Tracheal epithelial cell (primary cell): ENCODE measurements around the gene FAM76A. TPM values are rescaled to one million over a fixed set of nuclear protein-coding genes. Genes with fewer than 3 reads are reported as not detected.

ENCODE experiments used
- total RNA-seq: library from RNA; depleted of rRNA; stranded (reverse); fragments of >200 nt; gene quantifications from 2 replicates; pipeline ENCODE4 v1.2.1, GENCODE V29; 2014

The FAM76A gene
- total RNA-seq, result 10.6 and 13.9 TPM in 2 replicates

DNA sequence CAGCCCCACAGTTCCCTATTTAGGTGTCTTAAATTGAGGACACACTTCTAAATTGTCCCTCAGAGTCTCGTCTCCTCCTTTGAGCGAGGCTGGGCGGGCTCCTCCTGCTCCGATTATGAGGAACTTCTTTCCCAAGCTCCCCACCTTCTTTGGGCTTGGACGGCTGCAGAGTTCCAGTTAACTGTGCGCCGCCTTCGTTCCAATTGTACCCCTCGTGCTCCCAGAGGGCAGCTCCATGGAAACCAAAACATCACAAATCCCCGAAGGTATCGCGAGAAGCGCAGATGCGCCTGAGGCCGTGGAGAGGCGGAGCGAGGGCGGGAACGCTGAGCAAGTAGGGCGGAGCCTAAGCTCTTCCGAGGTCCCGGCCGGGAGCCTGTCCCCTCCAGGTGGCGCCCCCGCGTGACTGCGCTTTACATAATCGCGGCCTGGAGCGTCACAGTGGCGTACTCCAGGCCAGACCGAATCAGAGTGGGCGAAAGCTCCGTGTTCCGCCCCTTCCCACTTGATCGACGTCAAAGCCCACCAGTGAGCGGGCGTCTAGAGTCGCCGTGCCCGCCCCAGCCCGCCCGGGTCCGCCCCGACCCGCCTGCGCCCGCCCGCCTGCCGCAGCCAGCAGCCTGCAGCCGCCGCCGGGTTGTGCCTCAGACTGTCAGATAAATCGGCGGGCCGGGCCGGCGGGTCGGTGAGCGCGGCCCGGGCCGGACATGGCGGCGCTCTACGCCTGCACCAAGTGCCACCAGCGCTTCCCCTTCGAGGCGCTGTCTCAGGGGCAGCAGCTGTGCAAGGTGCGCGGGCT is at the start of gene FAM76A:
TSS of gene FAM76A (plus strand) at position 588 of the 799 bp plus-strand sequence. CDS start at position 708, 120 bp downstream.

DNA sequence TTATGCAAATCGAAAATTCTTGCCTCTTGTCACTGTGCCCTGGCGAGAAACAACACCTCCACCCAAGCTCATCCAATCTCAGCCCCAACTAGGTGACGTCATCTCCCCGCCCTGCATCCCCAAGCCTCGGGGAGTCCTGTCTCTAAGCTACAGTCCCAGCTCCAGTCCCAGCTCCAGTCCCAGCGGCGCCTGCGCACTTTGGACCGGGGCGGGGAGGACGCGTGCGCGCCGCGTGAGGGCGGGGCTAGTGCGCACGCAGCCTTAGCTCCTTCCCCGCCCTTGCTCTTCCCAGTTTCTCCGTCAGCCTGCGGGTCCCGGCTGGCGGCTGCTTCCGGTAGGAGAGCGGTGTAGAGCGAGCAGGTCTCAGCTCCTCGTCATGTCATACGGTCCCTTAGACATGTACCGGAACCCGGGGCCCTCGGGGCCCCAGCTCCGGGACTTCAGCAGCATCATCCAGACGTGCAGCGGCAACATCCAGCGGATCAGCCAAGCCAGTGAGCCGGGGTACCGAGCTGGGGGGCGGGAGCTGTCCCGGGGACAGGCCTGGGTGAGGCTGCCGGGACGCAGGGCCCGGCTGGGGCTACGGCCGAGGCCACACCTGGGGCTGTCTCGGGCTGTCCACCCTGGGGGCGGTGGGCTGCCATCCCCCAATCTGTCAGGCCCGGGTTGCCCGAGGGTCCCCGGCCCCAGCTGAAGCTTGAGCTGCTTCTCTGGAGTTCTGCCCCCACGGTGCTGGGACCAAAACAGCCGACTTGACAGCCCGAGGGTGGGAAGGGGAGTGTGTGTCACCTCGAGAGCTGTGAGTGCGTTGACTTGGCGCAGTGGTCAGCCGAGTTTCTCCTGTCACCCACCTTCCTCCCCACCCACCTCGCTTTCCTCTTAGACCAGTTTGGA is 47.4 kb downstream of the FAM76A start, which contains the start of gene STX12:
TSS of gene STX12 (plus strand) at position 288 of the 894 bp plus-strand sequence. CDS start at position 377, 89 bp downstream.

Other genes starting within 250 kb of the FAM76A start
- gene WASF2, start 235.8 kb upstream of the FAM76A start, total RNA-seq, result 27.5 and 49.4 TPM in 2 replicates
- 13.0 and 13.3 TPM in 2 replicates for gene AHDC1, start 121.8 kb upstream of the FAM76A start, total RNA-seq
- gene FGR, start 90.8 kb upstream of the FAM76A start, total RNA-seq, result 0.64 and 0.72 TPM in 2 replicates
- 3.6 and 24.1 TPM in 2 replicates for gene IFI6, start 53.8 kb upstream of the FAM76A start, total RNA-seq
- 44.8 and 71.1 TPM in 2 replicates for gene STX12, start 47.3 kb downstream of the FAM76A start, total RNA-seq
- 40.5 and 46.0 TPM in 2 replicates for gene PPP1R8, start 104.8 kb downstream of the FAM76A start, total RNA-seq
- 8.1 and 18.6 TPM in 2 replicates for gene THEMIS2, start 146.6 kb downstream of the FAM76A start, total RNA-seq
- gene RPA2, start 188.6 kb downstream of the FAM76A start, total RNA-seq, result 24.1 and 26.0 TPM in 2 replicates
- 1.1 and 8.2 TPM in 2 replicates for gene SMPDL3B, start 209.0 kb downstream of the FAM76A start, total RNA-seq
- 2.2 and 5.3 TPM in 2 replicates for gene XKR8, start 234.0 kb downstream of the FAM76A start, total RNA-seq